Uterus (tissue), 4 donors: ENCODE results near the gene MYO1B. TPM values are rescaled to one million over a fixed set of nuclear protein-coding genes. Genes with fewer than 3 reads are reported as not detected.

ENCODE experiments used
- DNase-seq, 2 donors: peaks; one replicate each; pipeline ENCODE4 v3.0.0-alpha.2; 2019 to 2020
- H3K27ac ChIP-seq, 2 donors: fragments of 200-600 bp; sonication (generic); 1 replicate in 1 of 2; 2 replicates in 1 of 2; pipeline ENCODE4 v1.5.1; 2016 to 2018
- H3K27me3 ChIP-seq, 2 donors: fragments of 200-600 bp; sonication (generic); one replicate each; pipeline ENCODE4 v1.5.1; 2018 to 2019; ENCODE audit warnings: control low read depth in 1 of 2
- H3K36me3 ChIP-seq, 2 donors: fragments of 200-600 bp; sonication (generic); one replicate each; pipeline ENCODE4 v1.5.1; 2019; ENCODE audit warnings: control low read depth in 1 of 2
- H3K4me1 ChIP-seq, 2 donors: fragments of 200-600 bp; sonication (generic); one replicate each; pipeline ENCODE4 v1.5.1; 2018 to 2019; ENCODE audit warnings: control low read depth in 1 of 2
- H3K4me3 ChIP-seq, 2 donors: fragments of 200-600 bp; sonication (generic); 1 replicate in 1 of 2; 2 replicates in 1 of 2; pipeline ENCODE4 v1.5.1; 2018 to 2019; ENCODE audit warnings: mild to moderate bottlenecking in 1 of 2
- H3K9me3 ChIP-seq, 2 donors: fragments of 200-600 bp; sonication (generic); one replicate each; pipeline ENCODE4 v1.5.1; 2019; ENCODE audit warnings: control low read depth in 1 of 2
- POLR2A ChIP-seq, 2 donors: fragments of 450-650 bp; IDR thresholded peaks; one replicate each; pipeline ENCODE4 v1.6.1; 2016; ENCODE audit warnings: antibody characterized with exemption in 2 of 2, mild to moderate bottlenecking in 1 of 2, moderate library complexity in 1 of 2
- intact Hi-C: fragments of 100-400 bp; cut with DNase I; formaldehyde crosslinking; loops from one replicate; pipeline ENCODE4 v1.15.1; 2023; ENCODE audit warnings: low total_unique reads
- total RNA-seq, 4 donors: library from RNA; depleted of rRNA in 3 of 4; stranded (reverse); fragments of >200 nt in 3 of 4; gene quantifications; one replicate each; pipeline versions ENCODE4 v1.1.0 to v1.2.4, GENCODE V29; 2014 to 2023
- TF ChIP-seq, protein P1 (sequence below), 4 experiments: fragments of 200-600 bp in 2 of 4; fragments of 450-650 bp in 2 of 4; sonication (generic) in 2 of 4; IDR thresholded peaks; one replicate each; pipeline ENCODE4 v1.5.1; 2016 to 2019; ENCODE audit warnings: antibody characterized with exemption in 4 of 4, mild to moderate bottlenecking in 2 of 4, moderate library complexity in 1 of 4
- donor health status: DM: yes; HTN: yes; CAD: no.

Gene MYO1B
- total RNA-seq, 4 donors from 2014 or later, result 10.3 to 169 (median 29.5) TPM

DNA sequence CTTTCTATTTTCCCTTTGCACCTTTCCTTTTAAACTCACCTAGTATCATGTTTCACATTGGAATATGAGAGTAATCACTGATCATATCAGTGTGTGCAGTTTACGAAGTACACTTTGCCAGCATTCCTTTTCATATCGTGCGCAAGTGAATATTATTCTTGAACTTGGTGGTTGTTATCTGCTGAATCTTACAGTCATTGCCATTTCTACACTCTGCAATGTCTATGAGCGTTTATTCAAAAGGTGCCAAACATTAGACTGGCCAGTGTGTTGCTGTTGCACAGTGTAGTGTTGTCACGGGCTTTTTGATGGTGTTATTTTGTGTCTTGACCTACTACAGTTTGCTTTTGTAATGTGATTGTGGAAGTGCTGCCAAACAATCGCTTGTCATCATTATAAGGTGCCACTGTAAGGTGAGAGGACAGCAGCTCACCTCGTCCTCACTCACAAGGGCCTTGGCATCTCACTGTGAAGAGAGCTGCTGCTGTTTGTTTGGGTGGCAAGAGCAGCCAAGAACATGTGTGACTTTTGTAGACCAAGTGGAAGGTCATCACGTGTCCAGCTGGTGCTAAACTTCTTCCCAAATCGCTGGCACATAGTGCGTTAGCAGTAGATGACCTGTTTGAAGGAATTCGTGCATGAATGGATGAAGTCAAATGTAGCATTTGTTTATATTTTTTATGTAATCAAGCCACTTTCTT is 113.3 kb downstream of the MYO1B start:
- H3K9me3 ChIP-seq, result no peaks in the 10 kb centered on the region
- intact Hi-C loops, result no loop called here
- no peaks in the 10 kb centered on the region for H3K4me1 ChIP-seq
- TF ChIP-seq POLR2A (IDR thresholded peaks at IDR 0.05), result no peak
- TF ChIP-seq, protein P1, sequence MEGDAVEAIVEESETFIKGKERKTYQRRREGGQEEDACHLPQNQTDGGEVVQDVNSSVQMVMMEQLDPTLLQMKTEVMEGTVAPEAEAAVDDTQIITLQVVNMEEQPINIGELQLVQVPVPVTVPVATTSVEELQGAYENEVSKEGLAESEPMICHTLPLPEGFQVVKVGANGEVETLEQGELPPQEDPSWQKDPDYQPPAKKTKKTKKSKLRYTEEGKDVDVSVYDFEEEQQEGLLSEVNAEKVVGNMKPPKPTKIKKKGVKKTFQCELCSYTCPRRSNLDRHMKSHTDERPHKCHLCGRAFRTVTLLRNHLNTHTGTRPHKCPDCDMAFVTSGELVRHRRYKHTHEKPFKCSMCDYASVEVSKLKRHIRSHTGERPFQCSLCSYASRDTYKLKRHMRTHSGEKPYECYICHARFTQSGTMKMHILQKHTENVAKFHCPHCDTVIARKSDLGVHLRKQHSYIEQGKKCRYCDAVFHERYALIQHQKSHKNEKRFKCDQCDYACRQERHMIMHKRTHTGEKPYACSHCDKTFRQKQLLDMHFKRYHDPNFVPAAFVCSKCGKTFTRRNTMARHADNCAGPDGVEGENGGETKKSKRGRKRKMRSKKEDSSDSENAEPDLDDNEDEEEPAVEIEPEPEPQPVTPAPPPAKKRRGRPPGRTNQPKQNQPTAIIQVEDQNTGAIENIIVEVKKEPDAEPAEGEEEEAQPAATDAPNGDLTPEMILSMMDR (IDR thresholded peaks at IDR 0.05), result no peak
- H3K27me3 ChIP-seq, result no peaks in the 10 kb centered on the region
- no peak overlapping the region for H3K4me3 ChIP-seq
- DNase-seq, result no peak
- no peaks in the 10 kb centered on the region for H3K36me3 ChIP-seq
- no peak overlapping the region for H3K27ac ChIP-seq

DNA sequence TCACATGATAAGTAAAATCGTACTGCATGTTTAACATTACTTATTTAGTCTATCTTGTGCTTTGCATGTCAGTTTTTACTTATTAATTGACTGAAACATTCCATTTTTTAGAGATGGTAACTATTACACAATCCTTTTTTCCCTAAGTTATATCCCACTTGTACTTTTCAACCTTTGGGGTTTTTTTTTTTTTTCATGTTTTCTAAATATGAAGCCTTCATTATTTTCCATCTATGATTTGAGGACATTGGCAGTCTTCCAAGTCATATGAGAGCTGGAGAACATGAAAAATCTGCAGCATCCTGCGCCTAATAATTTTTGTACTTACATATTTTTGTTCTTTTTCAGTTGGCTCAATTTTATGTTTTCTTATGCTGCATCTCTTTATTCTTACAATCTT is 113.9 kb downstream of the MYO1B start:
- intact Hi-C loops, result no loop called here
- H3K4me1 ChIP-seq, result no peaks in the 10 kb centered on the region
- DNase-seq, result no peak
- no peak overlapping the region for H3K27ac ChIP-seq
- H3K36me3 ChIP-seq, result no peaks in the 10 kb centered on the region
- H3K9me3 ChIP-seq, result no peaks in the 10 kb centered on the region
- no peak overlapping the region for H3K4me3 ChIP-seq
- no peaks in the 10 kb centered on the region for H3K27me3 ChIP-seq
- TF ChIP-seq, protein P1 (IDR thresholded peaks at IDR 0.05), result no peak
- no peak for TF ChIP-seq POLR2A (IDR thresholded peaks at IDR 0.05)

DNA sequence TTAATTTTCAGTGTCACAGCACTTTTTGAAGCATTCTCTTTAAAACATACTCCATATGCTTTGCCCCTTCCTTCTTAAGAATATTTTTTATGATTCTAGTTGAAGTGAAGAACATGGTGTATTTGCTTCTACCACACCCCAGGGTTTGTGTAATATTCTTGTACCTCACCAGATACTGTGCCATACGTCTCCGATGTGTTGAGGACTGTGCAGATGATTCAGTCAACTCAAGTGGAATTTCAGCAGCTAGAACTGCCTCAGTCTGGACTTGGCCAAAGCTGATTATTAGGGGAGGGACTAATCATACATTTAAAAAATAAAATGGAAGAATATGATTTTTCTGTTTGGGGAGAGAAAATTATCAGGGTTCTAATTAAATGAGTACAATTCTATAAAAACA is 115.7 kb downstream of the MYO1B start:
- Histone ChIP-seq H3K4me3 (no peak overlapping the region), H3K36me3 (no peaks in the 10 kb centered on the region), H3K4me1 (no peaks in the 10 kb centered on the region), H3K27me3 (no peaks in the 10 kb centered on the region), H3K27ac (no peak overlapping the region), H3K9me3 (no peaks in the 10 kb centered on the region)
- TF ChIP-seq POLR2A (IDR thresholded peaks at IDR 0.05), result no peak
- TF ChIP-seq, protein P1 (IDR thresholded peaks at IDR 0.05), result no peak
- no peak for DNase-seq
- intact Hi-C loops, result no loop called here

DNA sequence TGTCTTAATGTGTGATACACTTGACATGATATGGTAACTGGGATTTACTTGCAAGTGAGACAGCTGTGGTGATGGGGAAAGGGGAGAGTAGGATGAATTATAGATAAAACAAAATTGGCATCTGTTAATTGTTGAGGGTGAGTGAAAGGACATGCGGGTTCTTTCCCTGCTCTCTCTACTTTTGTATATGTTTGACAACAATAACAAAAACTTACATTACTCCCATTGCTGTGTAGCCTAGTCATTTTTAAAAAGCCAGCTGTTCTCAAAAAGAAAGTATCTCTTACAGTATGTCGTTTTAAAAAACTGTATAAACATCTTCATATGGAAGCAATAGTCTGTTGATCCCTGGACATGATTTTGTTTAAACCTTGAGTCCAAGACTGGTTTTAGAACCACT is 117.6 kb downstream of the MYO1B start:
- TF ChIP-seq, protein P1 (IDR thresholded peaks at IDR 0.05), result no peak
- no peak for TF ChIP-seq POLR2A (IDR thresholded peaks at IDR 0.05)
- Histone ChIP-seq H3K4me1 (no peaks in the 10 kb centered on the region), H3K27me3 (no peaks in the 10 kb centered on the region), H3K9me3 (no peaks in the 10 kb centered on the region), H3K27ac (no peak overlapping the region), H3K36me3 (no peaks in the 10 kb centered on the region), H3K4me3 (no peak overlapping the region)
- no peak for DNase-seq
- intact Hi-C loops, result no loop called here

DNA sequence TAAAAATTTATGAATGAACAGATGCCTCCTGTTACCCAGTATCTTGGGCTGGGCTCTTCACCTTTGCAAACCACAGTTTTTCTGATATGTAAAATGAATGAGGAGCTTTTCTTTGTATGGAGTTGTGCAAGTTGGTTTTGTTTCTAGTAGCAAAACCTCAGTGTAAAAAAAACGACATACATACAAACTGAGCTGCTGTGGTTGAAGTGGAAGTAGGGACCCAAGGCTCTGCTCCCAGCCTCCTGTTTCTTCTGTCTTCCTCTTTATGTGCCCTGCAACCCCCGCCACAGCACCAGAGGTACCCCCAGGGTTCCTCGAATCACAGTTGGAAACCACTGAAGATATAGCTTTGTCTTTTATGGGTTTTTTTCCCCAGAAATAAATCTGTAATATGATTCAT is 118.1 kb downstream of the MYO1B start:
- no peak for DNase-seq
- intact Hi-C loops, result no loop called here
- H3K27me3 ChIP-seq, result no peaks in the 10 kb centered on the region
- H3K4me1 ChIP-seq, result no peaks in the 10 kb centered on the region
- TF ChIP-seq, protein P1 (IDR thresholded peaks at IDR 0.05), result no peak
- TF ChIP-seq POLR2A (IDR thresholded peaks at IDR 0.05), result no peak
- H3K4me3 ChIP-seq, result no peak overlapping the region
- H3K36me3 ChIP-seq, result no peaks in the 10 kb centered on the region
- no peaks in the 10 kb centered on the region for H3K9me3 ChIP-seq
- no peak overlapping the region for H3K27ac ChIP-seq
